ENCODE data around the gene SPINK2.

The SPINK2 gene

DNA sequence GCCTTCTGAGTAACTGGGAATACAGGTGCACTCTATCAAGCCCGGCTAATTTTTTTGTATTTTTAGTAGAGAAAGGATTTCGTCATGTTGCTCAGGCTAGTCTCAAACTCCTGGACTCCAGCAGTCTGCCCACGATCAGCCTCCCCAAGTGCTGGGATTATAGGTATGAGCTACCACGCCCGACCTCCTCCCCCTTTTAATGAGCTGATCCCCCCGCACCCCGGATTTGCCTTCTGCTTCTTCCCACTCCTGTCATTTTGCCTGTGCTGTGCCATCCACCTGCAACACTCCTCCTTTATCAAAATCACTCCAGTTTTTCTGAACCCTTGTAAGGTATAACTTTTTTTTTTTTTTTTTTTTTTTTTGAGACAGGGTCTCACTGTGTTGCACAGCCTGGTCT, 33.4 kb downstream of the SPINK2 start:
- H3K4me3 ChIP-seq (ENCODE audit: low read depth, low read length) = no peak overlapping the region
- no peak for DNase-seq (ENCODE audit: low read depth)
- TF ChIP-seq, protein P1, sequence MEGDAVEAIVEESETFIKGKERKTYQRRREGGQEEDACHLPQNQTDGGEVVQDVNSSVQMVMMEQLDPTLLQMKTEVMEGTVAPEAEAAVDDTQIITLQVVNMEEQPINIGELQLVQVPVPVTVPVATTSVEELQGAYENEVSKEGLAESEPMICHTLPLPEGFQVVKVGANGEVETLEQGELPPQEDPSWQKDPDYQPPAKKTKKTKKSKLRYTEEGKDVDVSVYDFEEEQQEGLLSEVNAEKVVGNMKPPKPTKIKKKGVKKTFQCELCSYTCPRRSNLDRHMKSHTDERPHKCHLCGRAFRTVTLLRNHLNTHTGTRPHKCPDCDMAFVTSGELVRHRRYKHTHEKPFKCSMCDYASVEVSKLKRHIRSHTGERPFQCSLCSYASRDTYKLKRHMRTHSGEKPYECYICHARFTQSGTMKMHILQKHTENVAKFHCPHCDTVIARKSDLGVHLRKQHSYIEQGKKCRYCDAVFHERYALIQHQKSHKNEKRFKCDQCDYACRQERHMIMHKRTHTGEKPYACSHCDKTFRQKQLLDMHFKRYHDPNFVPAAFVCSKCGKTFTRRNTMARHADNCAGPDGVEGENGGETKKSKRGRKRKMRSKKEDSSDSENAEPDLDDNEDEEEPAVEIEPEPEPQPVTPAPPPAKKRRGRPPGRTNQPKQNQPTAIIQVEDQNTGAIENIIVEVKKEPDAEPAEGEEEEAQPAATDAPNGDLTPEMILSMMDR (IDR thresholded peaks at IDR 0.05; ENCODE audit: low read depth, low read length, missing control alignments) = no peak

DNA sequence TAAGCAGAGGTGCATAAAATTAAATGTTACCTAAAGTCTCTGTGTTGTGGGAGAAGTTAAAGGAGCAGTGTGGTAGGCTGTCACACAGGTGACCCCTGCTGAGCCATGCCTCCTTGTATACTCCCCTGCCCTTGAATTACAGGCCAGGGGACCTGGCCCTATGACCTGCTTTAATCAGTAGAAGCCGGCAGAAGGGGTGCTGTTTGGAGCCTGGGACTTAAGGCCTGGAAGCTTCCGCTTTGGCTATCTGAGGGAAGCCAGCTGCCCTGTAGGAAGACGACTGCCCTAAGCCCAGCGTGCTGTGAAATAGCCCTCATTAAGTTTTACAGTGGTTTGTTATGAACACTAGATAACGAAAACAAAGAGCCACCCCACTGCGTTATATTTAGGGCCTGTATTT, 34.1 kb downstream of the SPINK2 start:
- DNase-seq (ENCODE audit: low read depth) = no peak
- TF ChIP-seq, protein P1 (IDR thresholded peaks at IDR 0.05; ENCODE audit: low read depth, low read length, missing control alignments) = no peak
- H3K4me3 ChIP-seq (ENCODE audit: low read depth, low read length) = no peak overlapping the region

DNA sequence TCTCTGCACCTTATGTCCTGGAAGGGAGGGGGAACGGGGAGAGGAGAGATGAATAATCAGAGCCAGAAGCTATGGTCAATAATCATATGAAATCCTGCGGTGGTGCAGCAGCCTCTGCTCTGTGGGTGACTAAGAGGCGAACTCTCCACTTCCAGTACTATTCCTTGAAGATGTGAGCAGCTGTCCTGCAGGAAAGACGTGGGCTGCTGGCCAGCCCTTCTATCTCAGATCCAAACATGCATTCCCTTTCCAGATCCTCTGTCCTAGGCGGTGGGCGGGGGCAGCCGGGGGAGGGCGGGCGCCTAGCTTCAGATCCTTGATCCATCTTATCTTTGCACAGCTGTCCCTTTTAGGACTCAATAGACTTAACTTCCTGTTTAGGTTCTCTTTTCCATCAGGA, 34.5 kb downstream of the SPINK2 start:
- H3K4me3 ChIP-seq (ENCODE audit: low read depth, low read length) = no peak overlapping the region
- no peak for DNase-seq (ENCODE audit: low read depth)
- TF ChIP-seq, protein P1 (IDR thresholded peaks at IDR 0.05; ENCODE audit: low read depth, low read length, missing control alignments) = no peak

DNA sequence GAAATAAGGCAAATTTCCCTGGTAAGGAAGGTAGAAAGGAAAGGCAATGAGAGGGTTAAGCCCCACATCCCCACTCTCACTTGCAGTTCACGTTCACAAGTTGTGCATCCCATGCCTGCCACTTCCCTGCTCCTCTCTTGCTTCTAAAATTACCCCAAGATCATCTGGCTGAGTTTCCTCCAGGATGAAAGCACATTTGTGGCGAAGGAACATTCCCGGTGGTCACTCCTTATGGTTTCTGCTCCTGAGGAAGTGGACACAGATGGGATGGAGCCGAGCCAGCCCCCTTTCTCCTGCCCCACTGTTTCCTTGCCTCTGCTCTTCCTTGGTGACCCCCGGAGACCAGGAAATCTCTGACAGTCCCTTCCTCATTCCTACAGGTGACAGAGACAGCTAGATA, 37.5 kb downstream of the SPINK2 start:
- no peak overlapping the region for H3K4me3 ChIP-seq (ENCODE audit: low read depth, low read length)
- DNase-seq (ENCODE audit: low read depth) = no peak
- TF ChIP-seq, protein P1 (IDR thresholded peaks at IDR 0.05; ENCODE audit: low read depth, low read length, missing control alignments) = no peak

DNA sequence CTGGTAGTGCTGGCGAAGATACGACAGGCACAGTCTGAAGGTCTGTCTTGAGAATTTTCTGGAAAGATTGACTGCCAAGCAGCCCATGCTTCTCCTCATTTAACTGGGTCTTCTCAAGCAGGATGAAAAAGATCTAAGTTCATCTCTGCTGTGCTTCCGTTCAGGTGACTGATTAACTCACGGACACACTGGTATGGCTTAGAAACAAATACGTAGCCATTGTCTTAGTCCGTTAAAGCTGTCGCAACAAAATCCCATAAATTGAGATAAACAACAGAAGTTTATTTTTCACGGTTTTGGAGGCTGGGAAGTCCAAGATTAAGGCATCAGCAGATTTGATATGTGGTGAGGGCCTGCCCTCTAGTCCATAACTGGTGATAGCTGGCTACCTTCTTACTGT, 39.5 kb downstream of the SPINK2 start:
- TF ChIP-seq, protein P1 (IDR thresholded peaks at IDR 0.05; ENCODE audit: low read depth, low read length, missing control alignments) = no peak
- H3K4me3 ChIP-seq (ENCODE audit: low read depth, low read length) = no peak overlapping the region
- no peak for DNase-seq (ENCODE audit: low read depth)

DNA sequence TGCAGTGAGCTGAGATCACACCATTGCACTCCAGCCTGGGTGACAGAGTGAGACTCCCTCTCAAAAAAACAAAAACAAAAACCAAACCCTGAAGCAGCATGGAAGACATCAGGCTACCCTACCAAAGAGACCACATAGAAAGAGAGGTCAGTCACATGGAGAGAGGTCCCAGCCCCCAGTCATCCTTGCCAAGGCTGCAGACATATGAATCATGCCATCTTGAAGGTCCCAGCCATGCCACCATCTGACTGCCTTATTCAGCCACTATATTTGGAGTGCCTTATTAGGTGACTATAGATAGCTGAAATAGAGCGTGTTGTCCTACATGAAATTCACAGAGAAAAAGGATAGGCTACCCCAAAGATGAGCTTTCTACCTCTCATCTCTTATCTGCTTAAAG, 48.2 kb downstream of the SPINK2 start:
- TF ChIP-seq, protein P1 (IDR thresholded peaks at IDR 0.05; ENCODE audit: low read depth, low read length, missing control alignments) = no peak
- no peak overlapping the region for H3K4me3 ChIP-seq (ENCODE audit: low read depth, low read length)
- no peak for DNase-seq (ENCODE audit: low read depth)

DNA sequence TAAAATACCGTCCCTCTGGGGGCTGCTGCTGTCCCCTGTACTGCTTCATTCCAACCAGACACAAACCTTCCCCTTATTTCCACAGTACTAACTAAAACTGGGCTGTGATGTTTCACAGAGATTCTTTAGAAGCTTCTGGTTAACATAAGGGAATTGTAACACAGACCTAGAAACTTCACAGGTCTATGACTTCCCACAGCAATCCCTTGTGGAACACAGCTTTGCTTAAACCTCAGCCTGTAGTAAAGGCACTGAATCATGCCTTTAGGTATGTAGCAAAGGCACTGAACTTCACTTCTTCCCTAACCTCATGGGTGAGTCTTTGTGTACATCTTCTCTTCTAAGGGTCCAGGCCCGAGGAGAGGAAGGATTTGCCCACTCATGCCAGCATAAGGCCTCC, 49.4 kb downstream of the SPINK2 start:
- TF ChIP-seq, protein P1 (IDR thresholded peaks at IDR 0.05; ENCODE audit: low read depth, low read length, missing control alignments) = no peak
- DNase-seq (ENCODE audit: low read depth) = no peak
- H3K4me3 ChIP-seq (ENCODE audit: low read depth, low read length) = no peak overlapping the region

All from GM12864 (cell line).